Myocyte (in vitro differentiated cells): ENCODE measurements around the gene PILRA. TPM values are rescaled to one million over a fixed set of nuclear protein-coding genes. Genes with fewer than 3 reads are reported as not detected.
A peak's percentile ranks its signal among the peaks of the same experiment; 100 is the strongest.
"Not testable (repeated sequence)": the region's sequence is repeated elsewhere in the genome, so short reads cannot be mapped to it uniquely, and the experiment has no call there.

ENCODE experiments used
- DNase-seq: peaks from one replicate; pipeline ENCODE4 v3.0.0-alpha.2; 2012; ENCODE audit warnings: low read depth
- total RNA-seq: library from RNA; depleted of rRNA; stranded (reverse); fragments of >200 nt; gene quantifications from 2 replicates; pipeline ENCODE4 v1.2.3, GENCODE V29; 2014

PILRA gene
- total RNA-seq, 1 donor from 2014 or later, result 0.51 TPM

- no peak for DNase-seq
These were observed 4.9 kb downstream of the PILRA start for GRCh38 chr7:100378114-100378755.

GRCh38 chr7:100380196-100380595 lies 6.9 kb downstream of the PILRA start:
- DNase-seq, result no peak

- DNase-seq, result not testable (repeated sequence)
These were observed 8.4 kb downstream of the PILRA start for GRCh38 chr7:100381531-100382233.

DNA sequence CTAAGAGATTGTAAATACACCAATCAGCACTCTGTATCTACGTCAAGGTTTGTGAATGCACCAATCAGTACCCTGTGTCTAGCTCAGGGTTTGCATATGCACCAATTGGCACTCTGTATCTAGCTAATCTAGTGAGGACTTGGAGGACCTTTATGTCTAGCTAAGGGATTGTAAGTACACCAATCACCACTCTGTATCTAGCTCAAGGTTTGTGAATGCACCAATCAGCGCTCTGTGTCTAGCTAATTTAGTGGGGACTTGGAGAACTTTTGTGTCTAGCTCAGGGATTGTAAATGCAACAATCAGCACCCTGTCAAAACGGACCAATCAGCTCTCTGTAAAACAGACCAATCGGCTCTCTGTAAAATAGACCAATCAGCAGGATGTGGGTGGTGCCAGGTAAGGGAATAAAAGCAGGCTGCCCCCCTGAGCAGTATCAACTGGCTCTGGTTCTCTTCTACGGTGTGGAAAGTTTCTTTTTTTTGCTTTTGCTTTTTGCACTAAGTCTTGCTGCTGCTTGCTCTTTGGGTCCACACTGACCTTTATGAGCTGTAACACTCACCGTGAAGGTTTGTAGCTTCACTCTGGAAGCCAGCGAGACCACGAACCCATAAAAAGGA lies 9.1 kb downstream of the PILRA start:
- not testable (repeated sequence) for DNase-seq

GRCh38 chr7:100384628-100385294 lies 11.5 kb downstream of the PILRA start:
- DNase-seq, result no peak

DNA sequence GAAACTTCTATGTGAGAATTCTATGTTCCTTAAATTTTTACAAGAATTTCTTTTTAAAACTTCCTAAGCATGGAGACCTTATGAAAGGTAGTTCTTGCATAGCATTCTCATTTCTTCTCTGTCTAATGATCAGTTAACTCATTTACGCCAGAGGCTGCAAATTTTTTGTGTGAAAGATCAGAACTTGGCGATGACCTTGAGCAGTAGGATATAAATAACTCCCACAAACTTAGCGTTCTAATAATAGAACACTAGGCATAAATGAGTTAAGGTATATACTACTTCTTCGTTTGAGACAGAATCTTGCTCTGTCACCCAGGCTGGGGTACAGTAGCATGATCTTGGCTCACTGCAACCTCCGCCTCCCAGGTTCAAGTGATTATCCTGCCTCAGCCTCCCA lies 13.7 kb downstream of the PILRA start:
- no peak for DNase-seq

- no peak for DNase-seq
These were observed 14.4 kb downstream of the PILRA start for GRCh38 chr7:100387695-100388094.

DNA sequence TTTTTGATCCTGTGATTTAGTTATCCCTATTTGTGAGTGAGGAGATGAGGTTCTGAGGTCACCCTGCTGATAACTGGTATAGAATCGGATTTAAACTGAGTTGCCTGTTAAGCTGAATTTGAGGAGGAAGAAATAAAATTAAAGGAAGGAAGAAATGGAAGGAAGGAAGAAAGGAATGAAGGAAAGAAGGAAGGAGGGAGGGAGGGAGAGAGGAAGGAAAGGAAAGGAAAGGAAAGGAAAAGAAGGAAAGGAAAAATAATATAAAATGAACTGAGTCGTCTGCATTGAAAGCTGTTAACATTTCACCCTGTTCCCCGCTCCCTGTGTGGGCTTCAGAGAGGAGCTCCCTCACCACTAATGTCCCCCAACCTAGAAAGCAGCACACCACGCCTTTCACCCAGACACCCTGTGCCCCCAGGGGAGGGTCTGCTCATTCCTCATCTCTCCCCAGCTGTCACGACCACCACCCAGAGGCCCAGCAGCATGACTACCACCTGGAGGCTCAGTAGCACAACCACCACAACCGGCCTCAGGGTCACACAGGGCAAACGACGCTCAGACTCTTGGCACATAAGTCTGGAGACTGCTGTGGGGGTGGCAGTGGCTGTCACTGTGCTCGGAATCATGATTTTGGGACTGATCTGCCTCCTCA lies 16.3 kb downstream of the PILRA start:
- DNase-seq, result no peak

- DNase-seq, result no peak
These were observed 17.2 kb downstream of the PILRA start for GRCh38 chr7:100390286-100391009.

DNA sequence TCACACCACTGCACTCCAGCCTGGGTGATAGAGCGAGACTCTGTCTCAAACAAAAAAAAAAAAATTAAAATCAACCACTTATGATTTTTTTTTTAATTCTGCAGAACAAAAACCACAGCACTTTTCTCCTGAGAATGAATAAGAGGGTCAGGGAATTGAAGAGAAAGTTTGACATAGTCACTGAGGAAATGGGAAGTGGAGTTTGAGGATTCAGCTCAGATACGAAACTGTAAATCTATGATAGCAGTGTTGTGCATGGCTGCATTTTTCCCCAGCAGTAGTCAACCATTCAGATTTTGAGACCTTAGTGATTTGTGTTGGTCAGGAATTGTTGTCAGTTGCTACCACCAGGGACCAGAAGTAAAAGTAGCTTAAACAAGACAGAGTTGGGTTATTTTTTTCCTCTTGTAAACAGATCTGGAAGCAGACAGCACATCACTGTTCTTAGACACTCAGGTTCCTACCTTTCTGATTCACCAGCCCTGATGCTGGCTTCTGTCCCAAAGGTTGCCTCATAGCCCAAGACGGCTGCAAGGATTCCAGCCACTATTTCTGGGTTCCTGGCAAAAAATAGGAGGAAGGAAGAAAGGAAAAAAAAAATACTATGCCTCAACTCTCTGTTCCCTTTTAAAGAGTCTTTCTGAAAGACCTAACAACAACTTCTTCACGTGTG lies 20.1 kb downstream of the PILRA start:
- no peak for DNase-seq

DNA sequence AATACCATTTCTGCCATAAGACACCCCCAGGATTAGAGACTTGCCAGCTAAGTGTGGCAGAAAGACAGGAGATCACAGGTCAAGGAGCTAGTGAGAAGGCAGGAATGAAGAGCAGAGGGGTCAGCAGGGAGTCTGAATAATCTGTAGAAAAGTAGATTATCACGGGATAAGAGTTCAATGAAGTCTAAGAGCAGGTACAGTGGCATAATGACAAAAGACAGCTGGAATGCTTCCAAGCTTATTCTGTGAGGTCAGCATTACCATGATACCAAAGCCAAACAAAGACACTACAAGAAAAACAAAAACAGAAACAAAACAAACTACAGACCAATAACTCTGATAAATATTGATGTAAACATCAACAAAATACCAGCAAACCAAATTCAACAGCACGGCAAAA lies 20.8 kb downstream of the PILRA start:
- DNase-seq, result no peak

DNA sequence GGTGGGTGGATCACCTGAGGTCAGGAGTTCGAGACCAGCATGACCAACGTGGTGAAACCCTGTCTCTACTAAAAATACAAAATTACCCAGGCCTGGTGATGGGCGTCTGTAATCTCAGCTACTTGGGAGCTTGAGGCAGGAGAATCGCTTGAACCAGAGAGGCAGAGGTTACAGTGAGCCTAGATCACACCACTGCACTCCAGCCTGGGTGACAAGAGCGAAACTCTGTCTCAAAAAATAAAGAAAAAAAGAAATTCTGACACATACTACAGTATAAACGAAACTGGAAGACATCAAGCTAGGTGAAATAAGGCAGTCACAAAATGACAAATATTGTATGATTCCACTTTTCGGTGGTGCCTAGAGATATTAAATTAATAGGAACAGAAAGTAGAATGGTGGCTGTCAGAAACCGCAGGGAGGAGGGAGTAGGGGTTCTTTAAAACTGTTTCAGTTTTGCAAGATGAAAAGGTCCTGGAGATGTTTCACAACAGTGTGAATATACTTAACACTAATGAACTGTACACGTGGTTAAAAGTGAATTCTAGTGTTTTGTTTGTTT lies 23.2 kb downstream of the PILRA start:
- no peak for DNase-seq

- DNase-seq, result no peak
These were observed 24.2 kb downstream of the PILRA start for GRCh38 chr7:100397315-100398081.

GRCh38 chr7:100398239-100398638 lies 25.0 kb downstream of the PILRA start:
- no peak for DNase-seq

- no peak for DNase-seq
These were observed 26.8 kb downstream of the PILRA start for GRCh38 chr7:100400041-100400440.

DNA sequence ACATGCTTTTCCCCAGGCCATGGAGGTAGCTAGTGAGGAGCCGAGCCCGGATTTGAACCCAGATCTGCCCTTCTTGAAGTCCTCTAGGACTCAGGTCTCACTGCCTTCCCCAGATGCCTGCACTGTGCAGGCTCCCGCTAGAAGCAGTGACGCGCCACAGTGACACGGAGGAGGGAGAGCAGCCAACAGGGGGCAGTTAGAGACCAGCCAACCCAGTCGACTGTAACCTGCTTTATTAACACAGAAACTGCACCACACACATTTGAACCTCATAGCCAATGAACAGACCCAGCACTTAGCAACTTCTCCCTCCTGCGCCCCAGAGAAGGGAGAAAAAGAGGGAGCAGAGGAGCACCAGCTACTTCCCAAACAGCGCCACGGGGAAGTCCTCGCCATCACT lies 27.4 kb downstream of the PILRA start:
- DNase-seq, result no peak

- DNase-seq, result no peak
These were observed 28.5 kb downstream of the PILRA start for GRCh38 chr7:100401811-100402210.

DNA sequence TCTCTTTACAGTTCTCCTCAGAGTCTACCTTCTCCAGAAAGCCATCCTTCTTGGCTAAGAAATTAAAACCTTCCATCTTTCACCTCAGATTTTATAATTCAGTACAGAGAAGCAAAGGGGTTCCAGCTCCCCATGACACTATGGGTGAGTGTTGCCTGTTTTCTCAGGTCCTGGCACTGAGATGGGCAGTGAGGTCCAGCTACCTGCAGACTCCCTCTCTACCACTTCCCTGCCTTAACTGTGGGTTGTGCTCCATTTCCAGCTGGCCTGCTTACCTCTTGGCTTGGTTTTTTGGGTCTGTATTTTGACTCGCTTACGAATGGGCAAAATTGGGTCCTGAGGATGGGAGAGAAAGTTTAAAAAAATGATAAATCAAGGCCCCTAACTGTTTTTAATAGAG lies 29.0 kb downstream of the PILRA start:
- no peak for DNase-seq

DNA sequence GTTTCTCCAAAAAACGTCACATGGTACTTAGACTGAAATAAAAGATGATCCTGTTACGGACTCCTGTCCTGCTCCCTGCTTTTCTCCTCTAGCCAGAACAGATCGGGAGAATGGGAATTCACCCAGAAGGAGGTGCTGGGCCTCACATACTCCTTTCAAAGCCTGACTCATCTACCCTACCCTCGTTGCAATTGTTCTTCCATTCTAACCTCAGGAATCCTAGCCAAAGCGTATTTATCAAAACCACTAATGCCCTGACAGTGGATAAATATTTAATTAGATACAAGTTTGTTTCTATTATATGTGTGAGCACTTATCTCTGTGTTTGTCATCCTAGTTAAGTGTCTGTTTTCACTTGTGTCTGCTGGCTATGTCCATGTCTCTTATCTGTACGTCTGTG lies 33.5 kb downstream of the PILRA start:
- DNase-seq, result peak; percentile 60
